Ishikawa (cell line): ENCODE results near the gene LINS1.

Experiments used
- CEBPB ChIP-seq: IDR thresholded peaks from 2 replicates; pipeline ENCODE4 v1.6.1; 2012
- EGR1 ChIP-seq: IDR thresholded peaks from 2 replicates; pipeline ENCODE4 v1.6.1; 2012
- EP300 ChIP-seq: IDR thresholded peaks from 2 replicates; pipeline ENCODE4 v1.6.1; 2012; ENCODE audit warnings: borderline replicate concordance
- FOXM1 ChIP-seq: IDR thresholded peaks from 2 replicates; pipeline ENCODE4 v1.6.1; 2012; ENCODE audit warnings: low read depth, borderline replicate concordance
- RAD21 ChIP-seq: IDR thresholded peaks from 2 replicates; pipeline ENCODE4 v1.6.1; 2012; ENCODE audit warnings: low read depth
- TAF1 ChIP-seq: IDR thresholded peaks from 2 replicates; pipeline ENCODE4 v1.6.1; 2012; ENCODE audit warnings: low read depth, mild to moderate bottlenecking
- ZBTB7A ChIP-seq: IDR thresholded peaks from 2 replicates; pipeline ENCODE4 v1.6.1; 2012; ENCODE audit warnings: low read depth
- TF ChIP-seq, protein P1 (sequence below): IDR thresholded peaks from 2 replicates; pipeline ENCODE4 v1.6.1; 2012
- TF ChIP-seq, protein P2 (sequence below): IDR thresholded peaks from 2 replicates; pipeline ENCODE4 v1.6.1; 2012; ENCODE audit warnings: low read depth, mild to moderate bottlenecking

DNA sequence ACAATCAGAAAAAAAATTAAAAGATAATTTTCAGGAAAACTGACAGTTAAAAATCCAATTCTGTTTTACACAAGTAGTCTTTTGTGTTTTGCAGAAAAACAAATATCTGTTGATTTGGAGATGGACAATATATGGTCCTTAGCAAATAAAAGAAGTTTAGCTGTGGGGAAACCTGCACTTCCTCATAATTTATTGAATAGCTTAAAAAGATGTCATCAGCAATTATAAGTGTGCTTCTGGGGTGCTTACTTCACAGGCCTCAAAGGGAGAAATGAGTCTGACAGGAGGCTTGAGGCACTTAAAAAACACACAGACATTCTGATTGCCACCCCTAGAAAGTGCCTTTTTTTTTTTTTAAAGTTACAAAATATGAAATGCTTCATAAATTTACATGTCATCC is 41.7 kb downstream of the LINS1 start:
- TF ChIP-seq, protein P1, sequence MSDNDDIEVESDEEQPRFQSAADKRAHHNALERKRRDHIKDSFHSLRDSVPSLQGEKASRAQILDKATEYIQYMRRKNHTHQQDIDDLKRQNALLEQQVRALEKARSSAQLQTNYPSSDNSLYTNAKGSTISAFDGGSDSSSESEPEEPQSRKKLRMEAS = no peak
- TF ChIP-seq EGR1 (no peak), EP300 (no peak), ZBTB7A (no peak), CEBPB (no peak), FOXM1 (no peak), RAD21 (no peak), TAF1 (no peak)
- TF ChIP-seq, protein P2, sequence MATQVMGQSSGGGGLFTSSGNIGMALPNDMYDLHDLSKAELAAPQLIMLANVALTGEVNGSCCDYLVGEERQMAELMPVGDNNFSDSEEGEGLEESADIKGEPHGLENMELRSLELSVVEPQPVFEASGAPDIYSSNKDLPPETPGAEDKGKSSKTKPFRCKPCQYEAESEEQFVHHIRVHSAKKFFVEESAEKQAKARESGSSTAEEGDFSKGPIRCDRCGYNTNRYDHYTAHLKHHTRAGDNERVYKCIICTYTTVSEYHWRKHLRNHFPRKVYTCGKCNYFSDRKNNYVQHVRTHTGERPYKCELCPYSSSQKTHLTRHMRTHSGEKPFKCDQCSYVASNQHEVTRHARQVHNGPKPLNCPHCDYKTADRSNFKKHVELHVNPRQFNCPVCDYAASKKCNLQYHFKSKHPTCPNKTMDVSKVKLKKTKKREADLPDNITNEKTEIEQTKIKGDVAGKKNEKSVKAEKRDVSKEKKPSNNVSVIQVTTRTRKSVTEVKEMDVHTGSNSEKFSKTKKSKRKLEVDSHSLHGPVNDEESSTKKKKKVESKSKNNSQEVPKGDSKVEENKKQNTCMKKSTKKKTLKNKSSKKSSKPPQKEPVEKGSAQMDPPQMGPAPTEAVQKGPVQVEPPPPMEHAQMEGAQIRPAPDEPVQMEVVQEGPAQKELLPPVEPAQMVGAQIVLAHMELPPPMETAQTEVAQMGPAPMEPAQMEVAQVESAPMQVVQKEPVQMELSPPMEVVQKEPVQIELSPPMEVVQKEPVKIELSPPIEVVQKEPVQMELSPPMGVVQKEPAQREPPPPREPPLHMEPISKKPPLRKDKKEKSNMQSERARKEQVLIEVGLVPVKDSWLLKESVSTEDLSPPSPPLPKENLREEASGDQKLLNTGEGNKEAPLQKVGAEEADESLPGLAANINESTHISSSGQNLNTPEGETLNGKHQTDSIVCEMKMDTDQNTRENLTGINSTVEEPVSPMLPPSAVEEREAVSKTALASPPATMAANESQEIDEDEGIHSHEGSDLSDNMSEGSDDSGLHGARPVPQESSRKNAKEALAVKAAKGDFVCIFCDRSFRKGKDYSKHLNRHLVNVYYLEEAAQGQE = no peak
